Myocyte (in vitro differentiated cells): ENCODE measurements around the gene PTH2. TPM values are rescaled to one million over a fixed set of nuclear protein-coding genes. Genes with fewer than 3 reads are reported as not detected.

ENCODE experiments used
- DNase-seq: peaks from one replicate; pipeline ENCODE4 v3.0.0-alpha.2; 2012; ENCODE audit warnings: low read depth
- total RNA-seq: library from RNA; depleted of rRNA; stranded (reverse); fragments of >200 nt; gene quantifications from 2 replicates; pipeline ENCODE4 v1.2.3, GENCODE V29; 2014

Gene PTH2
- total RNA-seq, 1 donor from 2014 or later, result not detected

GRCh38 chr19:49432141-49433073 is 9.2 kb upstream of the PTH2 start:
- no peak for DNase-seq

DNA sequence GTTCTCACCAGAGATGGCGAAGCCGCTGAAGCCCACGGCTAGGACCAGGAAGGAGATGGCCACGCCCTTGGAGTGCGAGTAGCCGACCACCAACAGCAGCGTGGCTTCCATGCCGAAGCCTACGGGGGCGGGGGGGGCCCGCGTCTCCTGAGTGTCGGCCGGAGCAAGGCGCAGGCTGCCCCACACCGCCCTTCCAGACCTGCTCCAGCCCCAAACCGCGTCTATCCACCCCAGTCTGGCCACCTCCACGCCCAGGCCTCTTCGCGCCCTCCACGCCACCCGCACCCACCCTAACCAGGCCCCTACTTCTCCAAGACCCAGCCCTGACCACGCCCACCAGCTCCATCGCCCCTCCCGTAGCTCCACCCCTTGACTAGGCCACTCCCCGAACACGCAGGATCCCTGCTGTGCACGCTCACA is 8.1 kb upstream of the PTH2 start:
- DNase-seq, result no peak

DNA sequence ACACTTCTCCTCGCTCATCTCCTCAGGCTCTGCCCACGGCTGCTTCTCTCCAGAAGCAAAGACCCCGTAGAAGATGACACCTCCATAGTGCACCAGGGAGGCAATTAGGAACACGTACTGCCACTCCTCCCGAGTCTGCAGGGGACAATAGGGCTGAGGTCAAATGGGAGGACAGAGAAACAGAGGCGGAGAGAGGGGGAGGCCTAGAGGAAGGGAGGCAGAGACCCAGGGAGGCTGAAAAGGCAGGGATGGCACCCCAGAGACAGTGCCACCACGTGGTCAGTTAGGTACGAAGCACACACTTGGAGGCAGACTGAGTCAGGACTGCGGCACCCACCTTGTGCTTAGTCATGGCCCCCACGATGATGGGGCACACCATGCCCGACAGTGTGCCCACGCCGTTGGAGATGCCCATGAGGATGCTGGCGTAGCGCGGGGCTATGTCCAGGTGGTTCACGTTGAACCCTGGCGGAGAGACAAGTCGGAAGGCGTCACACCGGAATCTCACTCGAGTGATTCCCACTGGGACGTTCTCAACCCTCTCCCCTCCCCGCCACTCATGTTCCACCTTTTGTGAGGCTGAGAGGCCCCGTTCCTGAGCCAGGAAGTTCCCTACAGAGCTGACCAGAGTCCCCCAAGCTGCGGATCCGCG is 7.6 kb upstream of the PTH2 start:
- no peak for DNase-seq

GRCh38 chr19:49430172-49430677 is 7.0 kb upstream of the PTH2 start:
- no peak for DNase-seq

DNA sequence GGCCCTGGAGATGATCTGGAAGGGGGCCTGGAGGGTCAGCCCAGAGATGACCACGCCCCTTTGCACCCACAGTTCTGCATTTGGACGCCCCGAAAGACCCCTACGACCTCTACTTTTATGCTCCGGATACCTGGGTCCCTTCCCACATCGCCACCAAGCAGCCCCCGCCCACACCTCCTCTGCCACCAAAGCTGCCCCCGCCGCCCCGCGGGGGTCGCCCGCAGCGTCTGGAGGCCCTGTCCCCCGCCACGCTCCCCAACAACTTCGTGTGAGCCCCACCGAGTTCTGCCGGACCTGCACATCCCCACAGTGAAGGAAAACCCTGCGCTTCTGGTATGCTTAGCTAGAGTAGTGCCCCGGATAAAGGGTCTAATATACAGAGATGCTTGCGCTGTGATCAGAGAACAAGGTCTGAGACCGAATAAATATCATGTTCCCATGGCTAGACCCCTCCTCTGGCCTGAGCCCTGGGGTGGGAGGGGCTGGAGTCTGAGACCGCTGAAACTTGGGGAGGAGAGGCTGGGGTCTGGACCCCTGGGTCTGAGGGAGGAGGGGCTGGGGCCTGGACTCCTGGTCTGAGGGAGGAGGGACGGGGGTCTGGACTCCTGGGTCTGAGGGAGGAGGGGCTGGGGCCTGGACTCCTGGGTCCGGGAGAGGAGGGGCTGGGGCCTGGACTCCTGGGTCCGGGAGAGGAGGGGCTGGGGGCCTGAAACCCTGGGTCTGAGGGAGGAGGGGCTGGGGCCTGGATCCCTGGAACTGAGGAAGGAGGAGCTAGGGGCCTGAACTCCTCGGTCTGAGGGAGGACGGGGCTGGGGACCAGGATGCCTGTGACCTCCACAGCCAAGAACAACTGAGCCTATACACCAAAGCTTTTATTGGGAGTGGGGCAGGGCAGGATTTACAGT is 5.6 kb upstream of the PTH2 start:
- no peak for DNase-seq

DNA sequence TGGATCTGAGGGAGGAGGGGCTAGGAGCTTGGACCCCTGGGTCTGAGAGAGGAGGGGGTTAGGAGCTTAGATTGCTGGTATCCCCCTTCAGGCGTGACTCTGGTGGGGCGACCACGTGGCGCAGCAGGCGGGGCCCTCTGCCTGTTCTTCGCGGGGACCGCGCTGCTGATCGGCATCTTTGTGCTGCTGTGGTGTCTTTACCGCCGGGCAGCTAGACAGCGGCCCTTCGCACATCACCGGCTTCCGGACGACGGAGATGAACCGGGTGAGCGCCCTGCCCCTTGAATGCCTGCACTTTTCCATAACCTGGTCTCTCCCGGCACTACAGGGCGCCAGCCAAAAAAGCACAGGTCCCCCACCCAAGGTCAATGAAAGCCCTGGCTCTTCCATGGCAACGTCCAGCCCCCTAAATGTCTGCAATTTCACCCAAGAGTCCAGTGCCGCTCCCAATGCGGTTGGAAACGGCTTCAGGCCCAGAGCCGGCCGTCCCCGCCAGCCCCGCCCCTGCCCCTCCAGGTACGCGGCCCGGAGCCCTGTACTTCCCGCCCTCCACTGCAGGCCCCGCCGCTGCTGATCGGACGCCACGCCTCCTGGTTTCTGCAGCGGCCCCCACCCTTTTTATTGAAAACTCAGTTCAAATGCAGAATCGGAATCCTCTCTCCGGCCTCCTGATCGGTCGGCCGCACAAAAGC is 4.8 kb upstream of the PTH2 start:
- DNase-seq, result no peak

GRCh38 chr19:49427339-49427738 is 4.1 kb upstream of the PTH2 start:
- no peak for DNase-seq

GRCh38 chr19:49425922-49426592 is 2.8 kb upstream of the PTH2 start:
- DNase-seq, result no peak

- DNase-seq, result no peak
Observed at GRCh38 chr19:49425178-49425577, 1.9 kb upstream of the PTH2 start, which contains the start of gene GFY. TSS of gene GFY (plus strand) at chr19:49425388. CDS start at chr19:49426431, 1,043 bp downstream.

GRCh38 chr19:49423985-49424303 is 703 bp upstream of the PTH2 start:
- no peak for DNase-seq

DNA sequence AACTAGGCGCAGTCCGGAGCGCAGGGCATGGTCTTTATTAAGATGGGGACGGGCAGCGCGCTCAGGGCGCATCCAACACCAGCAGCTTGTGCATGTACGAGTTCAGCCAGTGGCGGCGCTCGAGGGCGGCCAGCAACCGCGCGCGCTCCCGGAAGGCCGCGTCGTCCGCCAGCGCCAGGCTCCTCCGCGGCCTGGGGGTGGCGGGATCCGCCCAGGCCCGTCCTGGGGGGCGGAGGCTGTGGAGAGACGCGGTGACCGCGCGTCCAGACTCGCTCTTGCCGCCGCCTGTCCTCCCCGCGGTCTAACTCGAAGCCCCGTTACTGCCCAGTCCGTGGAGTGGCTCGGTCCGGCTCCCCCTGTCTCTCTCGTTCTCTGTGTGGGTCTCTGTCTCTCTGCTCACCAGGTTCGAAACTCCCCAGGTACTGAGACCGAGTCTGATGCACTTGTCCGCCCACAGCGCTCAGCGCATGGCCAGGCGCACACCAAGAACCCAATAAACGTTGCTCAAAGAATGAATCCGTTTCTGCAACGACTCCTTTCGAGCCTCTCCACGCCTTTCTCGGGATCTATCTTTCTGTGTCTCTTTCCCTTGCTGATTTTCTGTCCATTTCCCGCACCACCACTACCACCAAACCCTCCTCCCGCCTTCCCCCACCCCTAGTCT is 702 bp downstream of the PTH2 start:
- DNase-seq, result no peak

- DNase-seq, result no peak
Observed at GRCh38 chr19:49421878-49422202, 1.4 kb downstream of the PTH2 start.

- peak; percentile 61 for DNase-seq
Observed at GRCh38 chr19:49421039-49421877, 2.0 kb downstream of the PTH2 start.

- DNase-seq, result no peak
Observed at GRCh38 chr19:49420227-49420626, 3.0 kb downstream of the PTH2 start.

DNA sequence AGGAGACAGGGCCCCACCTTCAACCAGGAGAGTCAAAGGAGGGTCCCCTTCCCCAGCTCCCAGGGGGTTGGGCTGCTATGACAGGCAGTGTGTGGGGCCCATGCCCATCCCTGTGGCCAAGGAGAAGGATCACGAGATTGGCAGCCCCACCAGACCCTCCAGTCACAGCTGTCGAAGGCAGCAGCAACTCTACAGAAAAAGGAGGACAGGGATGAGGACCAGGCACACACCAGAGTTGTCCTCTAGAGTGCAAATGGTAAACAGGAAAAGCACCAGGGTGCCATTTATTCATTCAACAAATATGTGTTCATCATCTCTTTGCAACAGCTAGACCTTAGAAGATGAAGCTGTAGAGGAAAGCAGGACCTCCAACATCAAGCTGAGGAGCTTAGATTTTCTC is 4.1 kb downstream of the PTH2 start:
- no peak for DNase-seq

- no peak for DNase-seq
Observed at GRCh38 chr19:49418511-49418910, 4.7 kb downstream of the PTH2 start.

- DNase-seq, result no peak
Observed at GRCh38 chr19:49417088-49417487, 6.2 kb downstream of the PTH2 start.

GRCh38 chr19:49415810-49416200 is 7.4 kb downstream of the PTH2 start:
- DNase-seq, result no peak
